Transverse colon (tissue), 4 donors: Measurements from ENCODE around the gene CDK4.
A peak's percentile ranks its signal among the peaks of the same experiment; 100 is the strongest.

Experiments used
- EP300 ChIP-seq: sonication (generic); formaldehyde crosslinking; IDR thresholded peaks from one replicate; pipeline ENCODE4 v1.6.1; 2017; ENCODE audit warnings: antibody characterized with exemption, low read depth
- POLR2AphosphoS5 ChIP-seq, 3 donors: sonication (generic); formaldehyde crosslinking; IDR thresholded peaks; one replicate each; pipeline ENCODE4 v1.6.1; 2016; ENCODE audit warnings: antibody characterized with exemption in 3 of 3
- TF ChIP-seq, protein P1 (sequence below), 5 experiments: fragments of 200-600 bp in 3 of 5; fragments of 450-650 bp in 2 of 5; sonication (generic) in 3 of 5; IDR thresholded peaks; 1 replicate in 2 of 5; 2 replicates in 3 of 5; pipeline ENCODE4 v1.5.1; 2016 to 2017; ENCODE audit warnings: antibody characterized with exemption in 5 of 5, inconsistent platforms in 3 of 5, mild to moderate bottlenecking in 2 of 5, moderate library complexity in 1 of 5

DNA sequence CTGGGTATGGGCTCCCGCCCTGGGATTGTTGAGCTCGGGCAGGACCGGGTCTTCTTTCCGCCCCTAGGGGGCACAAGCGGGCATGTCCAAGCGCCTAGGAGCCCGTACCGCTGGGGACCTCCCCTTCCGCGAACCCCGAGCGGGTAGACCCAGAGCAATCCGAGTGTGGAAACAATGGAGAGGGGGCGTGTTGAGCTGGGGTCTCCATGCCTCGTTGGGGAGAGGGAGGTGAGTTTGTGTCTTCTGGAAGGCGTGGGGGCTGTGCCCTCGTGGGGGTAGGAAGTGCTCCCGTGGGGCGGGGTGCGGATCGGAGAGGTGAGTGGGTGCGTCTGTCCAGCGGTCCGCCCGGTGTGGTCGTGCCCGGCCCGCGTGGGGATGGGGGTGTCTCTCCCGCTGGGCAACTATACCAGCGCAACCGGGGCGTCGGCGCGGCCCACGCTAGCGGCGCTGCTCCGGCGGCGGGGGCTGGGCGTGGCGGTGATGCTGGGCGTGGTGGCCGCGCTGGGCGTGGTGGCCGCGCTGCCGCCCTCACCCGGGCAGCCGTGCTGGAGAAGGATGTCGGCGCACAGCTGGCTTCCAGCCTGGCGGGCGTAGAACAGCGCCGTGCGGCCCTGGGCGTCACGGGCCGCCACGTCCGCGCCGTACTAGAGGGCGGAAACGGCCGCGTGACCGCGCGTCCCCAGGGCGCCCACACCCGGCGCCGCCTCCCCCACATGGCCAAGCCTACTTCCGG, 25.8 kb downstream of the CDK4 start:
- TF ChIP-seq EP300 (no peak), POLR2AphosphoS5 (IDR thresholded peaks at IDR 0.05) (no peak)
- TF ChIP-seq, protein P1, sequence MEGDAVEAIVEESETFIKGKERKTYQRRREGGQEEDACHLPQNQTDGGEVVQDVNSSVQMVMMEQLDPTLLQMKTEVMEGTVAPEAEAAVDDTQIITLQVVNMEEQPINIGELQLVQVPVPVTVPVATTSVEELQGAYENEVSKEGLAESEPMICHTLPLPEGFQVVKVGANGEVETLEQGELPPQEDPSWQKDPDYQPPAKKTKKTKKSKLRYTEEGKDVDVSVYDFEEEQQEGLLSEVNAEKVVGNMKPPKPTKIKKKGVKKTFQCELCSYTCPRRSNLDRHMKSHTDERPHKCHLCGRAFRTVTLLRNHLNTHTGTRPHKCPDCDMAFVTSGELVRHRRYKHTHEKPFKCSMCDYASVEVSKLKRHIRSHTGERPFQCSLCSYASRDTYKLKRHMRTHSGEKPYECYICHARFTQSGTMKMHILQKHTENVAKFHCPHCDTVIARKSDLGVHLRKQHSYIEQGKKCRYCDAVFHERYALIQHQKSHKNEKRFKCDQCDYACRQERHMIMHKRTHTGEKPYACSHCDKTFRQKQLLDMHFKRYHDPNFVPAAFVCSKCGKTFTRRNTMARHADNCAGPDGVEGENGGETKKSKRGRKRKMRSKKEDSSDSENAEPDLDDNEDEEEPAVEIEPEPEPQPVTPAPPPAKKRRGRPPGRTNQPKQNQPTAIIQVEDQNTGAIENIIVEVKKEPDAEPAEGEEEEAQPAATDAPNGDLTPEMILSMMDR (IDR thresholded peaks at IDR 0.05): peak; percentile 65 to 77 (median 73)
